ENCODE data around the gene EFTUD2. TPM values are rescaled to one million over a fixed set of nuclear protein-coding genes. Genes with fewer than 3 reads are reported as not detected.

The EFTUD2 gene
- total and polyA plus RNA-seq, 4 donors = 19.8 to 84.3 (median 33.3) TPM

- WGBS = 89% methylated on average over 3 of the region's 3 CpGs
- Histone ChIP-seq H3K4me3 (ENCODE audit: low read depth in 1 of 3, low read length in 3 of 3) (no peak overlapping the region), H3K4me1 (ENCODE audit: control insufficient read depth in 4 of 4, insufficient read depth in 4 of 4, low read length in 3 of 4) (no peaks in the 10 kb centered on the region), H3K27me3 (ENCODE audit: control insufficient read depth in 4 of 4, insufficient read depth in 4 of 4, low read length in 3 of 4) (no peaks in the 10 kb centered on the region), H3K9me3 (ENCODE audit: control insufficient read depth in 4 of 4, low read length in 3 of 4) (no peaks in the 10 kb centered on the region), H3K27ac (ENCODE audit: low read depth in 1 of 2, low read length in 2 of 2) (no peak overlapping the region), H3K9ac (ENCODE audit: low read depth in 1 of 2, low read length in 2 of 2) (no peak overlapping the region), H3K36me3 (ENCODE audit: control insufficient read depth in 4 of 4, insufficient read depth in 3 of 4, low read depth in 1 of 4, low read length in 3 of 4) (no peaks in the 10 kb centered on the region)
- no peak for TF ChIP-seq ATF3 (IDR thresholded peaks at IDR 0.05)
- no peak for DNase-seq (ENCODE audit: low spot score)
Measured at GRCh38 chr17:44840936-44841335, 58.3 kb downstream of the EFTUD2 start.

- Histone ChIP-seq H3K9ac (ENCODE audit: low read depth in 1 of 2, low read length in 2 of 2) (no peak overlapping the region), H3K9me3 (ENCODE audit: control insufficient read depth in 4 of 4, low read length in 3 of 4) (no peaks in the 10 kb centered on the region), H3K36me3 (ENCODE audit: control insufficient read depth in 4 of 4, insufficient read depth in 3 of 4, low read depth in 1 of 4, low read length in 3 of 4) (no peaks in the 10 kb centered on the region), H3K27ac (ENCODE audit: low read depth in 1 of 2, low read length in 2 of 2) (no peak overlapping the region), H3K4me1 (ENCODE audit: control insufficient read depth in 4 of 4, insufficient read depth in 4 of 4, low read length in 3 of 4) (no peaks in the 10 kb centered on the region), H3K27me3 (ENCODE audit: control insufficient read depth in 4 of 4, insufficient read depth in 4 of 4, low read length in 3 of 4) (no peaks in the 10 kb centered on the region), H3K4me3 (ENCODE audit: low read depth in 1 of 3, low read length in 3 of 3) (no peak overlapping the region)
- TF ChIP-seq ZBTB33 (IDR thresholded peaks at IDR 0.05) (no peak), CTCF (IDR thresholded peaks at IDR 0.05; ENCODE audit: low read depth, low read length, missing input control) (no peak), ATF3 (IDR thresholded peaks at IDR 0.05) (no peak), RXRA (IDR thresholded peaks at IDR 0.05) (no peak)
- WGBS = 83% methylated on average over 4 of the region's 4 CpGs
- DNase-seq (ENCODE audit: low spot score) = no peak
Measured at GRCh38 chr17:44840274-44840673, 59.0 kb downstream of the EFTUD2 start.

- TF ChIP-seq RXRA (IDR thresholded peaks at IDR 0.05) = no peak
- TF ChIP-seq EGR1 (IDR thresholded peaks at IDR 0.05; ENCODE audit: low read depth in 2 of 2) = no peak
- H3K27me3 ChIP-seq (ENCODE audit: control insufficient read depth in 4 of 4, insufficient read depth in 4 of 4, low read length in 3 of 4) = peaks cover 0 to 3% (median 1%) of the 10 kb centered on the region in 4 donors
- H3K9ac ChIP-seq (ENCODE audit: low read depth in 1 of 2, low read length in 2 of 2) = no peak overlapping the region
- H3K4me3 ChIP-seq (ENCODE audit: low read depth in 1 of 3, low read length in 3 of 3) = no peak overlapping the region
- H3K4me1 ChIP-seq (ENCODE audit: control insufficient read depth in 4 of 4, insufficient read depth in 4 of 4, low read length in 3 of 4) = no peaks in the 10 kb centered on the region
- H3K36me3 ChIP-seq (ENCODE audit: control insufficient read depth in 4 of 4, insufficient read depth in 3 of 4, low read depth in 1 of 4, low read length in 3 of 4) = no peaks in the 10 kb centered on the region
- WGBS = 78% methylated on average over 2 of the region's 2 CpGs
- no peaks in the 10 kb centered on the region for H3K9me3 ChIP-seq (ENCODE audit: control insufficient read depth in 4 of 4, low read length in 3 of 4)
- no peak overlapping the region for H3K27ac ChIP-seq (ENCODE audit: low read depth in 1 of 2, low read length in 2 of 2)
- no peak for DNase-seq (ENCODE audit: low spot score)
Measured at GRCh38 chr17:44837196-44837595, 62.0 kb downstream of the EFTUD2 start.

- TF ChIP-seq HNF4A (conservative IDR thresholded peaks at IDR 0.05) (no peak), RXRA (IDR thresholded peaks at IDR 0.05) (no peak), FOXA2 (IDR thresholded peaks at IDR 0.05) (no peak), REST (IDR thresholded peaks at IDR 0.05) (no peak)
- Histone ChIP-seq H3K27ac (ENCODE audit: low read depth in 1 of 2, low read length in 2 of 2) (no peak overlapping the region), H3K27me3 (ENCODE audit: control insufficient read depth in 4 of 4, insufficient read depth in 4 of 4, low read length in 3 of 4) (peaks cover 0 to 10% (median 1%) of the 10 kb centered on the region in 4 donors), H3K36me3 (ENCODE audit: control insufficient read depth in 4 of 4, insufficient read depth in 3 of 4, low read depth in 1 of 4, low read length in 3 of 4) (no peaks in the 10 kb centered on the region), H3K9ac (ENCODE audit: low read depth in 1 of 2, low read length in 2 of 2) (no peak overlapping the region), H3K4me1 (ENCODE audit: control insufficient read depth in 4 of 4, insufficient read depth in 4 of 4, low read length in 3 of 4) (peaks cover 10 to 12% (median 11%) of the 10 kb centered on the region in 4 donors), H3K4me3 (ENCODE audit: low read depth in 1 of 3, low read length in 3 of 3) (no peak overlapping the region), H3K9me3 (ENCODE audit: control insufficient read depth in 4 of 4, low read length in 3 of 4) (no peaks in the 10 kb centered on the region)
- 91% methylated on average over 5 of the region's 5 CpGs for WGBS
- no peak for DNase-seq (ENCODE audit: low spot score)
Measured at GRCh38 chr17:44832805-44833204, 66.4 kb downstream of the EFTUD2 start.

Measured in liver (tissue), 9 donors.